Measurements from ENCODE around the gene PLA2G3. TPM values are rescaled to one million over a fixed set of nuclear protein-coding genes. Genes with fewer than 3 reads are reported as not detected.

PLA2G3 gene
- total RNA-seq, 1 experiment from 2014 or later: not detected

DNA sequence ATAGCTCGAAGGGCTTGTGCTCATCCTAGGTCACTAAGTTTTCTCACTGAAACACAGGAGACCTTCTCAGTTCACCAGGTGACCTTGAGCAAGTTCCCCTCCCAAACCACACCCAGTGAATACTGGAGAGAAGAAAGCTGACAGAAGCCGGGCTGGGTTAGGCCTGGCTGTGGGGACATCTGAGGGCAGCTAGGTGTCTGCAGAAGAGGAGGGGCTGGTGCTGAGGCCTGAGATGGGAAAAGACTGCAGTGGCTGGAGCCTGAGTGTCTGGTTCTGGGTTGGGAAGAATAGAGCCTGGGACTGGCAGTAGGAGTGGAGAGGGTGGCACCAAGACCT lies 18.1 kb downstream of the PLA2G3 start:
- DNase-seq (ENCODE audit: low read depth, low spot score) (no peak), ATAC-seq (no peak)
- TF ChIP-seq, protein P1, sequence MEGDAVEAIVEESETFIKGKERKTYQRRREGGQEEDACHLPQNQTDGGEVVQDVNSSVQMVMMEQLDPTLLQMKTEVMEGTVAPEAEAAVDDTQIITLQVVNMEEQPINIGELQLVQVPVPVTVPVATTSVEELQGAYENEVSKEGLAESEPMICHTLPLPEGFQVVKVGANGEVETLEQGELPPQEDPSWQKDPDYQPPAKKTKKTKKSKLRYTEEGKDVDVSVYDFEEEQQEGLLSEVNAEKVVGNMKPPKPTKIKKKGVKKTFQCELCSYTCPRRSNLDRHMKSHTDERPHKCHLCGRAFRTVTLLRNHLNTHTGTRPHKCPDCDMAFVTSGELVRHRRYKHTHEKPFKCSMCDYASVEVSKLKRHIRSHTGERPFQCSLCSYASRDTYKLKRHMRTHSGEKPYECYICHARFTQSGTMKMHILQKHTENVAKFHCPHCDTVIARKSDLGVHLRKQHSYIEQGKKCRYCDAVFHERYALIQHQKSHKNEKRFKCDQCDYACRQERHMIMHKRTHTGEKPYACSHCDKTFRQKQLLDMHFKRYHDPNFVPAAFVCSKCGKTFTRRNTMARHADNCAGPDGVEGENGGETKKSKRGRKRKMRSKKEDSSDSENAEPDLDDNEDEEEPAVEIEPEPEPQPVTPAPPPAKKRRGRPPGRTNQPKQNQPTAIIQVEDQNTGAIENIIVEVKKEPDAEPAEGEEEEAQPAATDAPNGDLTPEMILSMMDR (IDR thresholded peaks at IDR 0.05): no peak
- no peak for TF ChIP-seq SIN3A (IDR thresholded peaks at IDR 0.05; ENCODE audit: borderline replicate concordance, insufficient read depth, low read depth, low read length)
- TF ChIP-seq POLR2AphosphoS5 (IDR thresholded peaks at IDR 0.05; ENCODE audit: low read depth, low read length): no peak
- TF ChIP-seq, protein P2, sequence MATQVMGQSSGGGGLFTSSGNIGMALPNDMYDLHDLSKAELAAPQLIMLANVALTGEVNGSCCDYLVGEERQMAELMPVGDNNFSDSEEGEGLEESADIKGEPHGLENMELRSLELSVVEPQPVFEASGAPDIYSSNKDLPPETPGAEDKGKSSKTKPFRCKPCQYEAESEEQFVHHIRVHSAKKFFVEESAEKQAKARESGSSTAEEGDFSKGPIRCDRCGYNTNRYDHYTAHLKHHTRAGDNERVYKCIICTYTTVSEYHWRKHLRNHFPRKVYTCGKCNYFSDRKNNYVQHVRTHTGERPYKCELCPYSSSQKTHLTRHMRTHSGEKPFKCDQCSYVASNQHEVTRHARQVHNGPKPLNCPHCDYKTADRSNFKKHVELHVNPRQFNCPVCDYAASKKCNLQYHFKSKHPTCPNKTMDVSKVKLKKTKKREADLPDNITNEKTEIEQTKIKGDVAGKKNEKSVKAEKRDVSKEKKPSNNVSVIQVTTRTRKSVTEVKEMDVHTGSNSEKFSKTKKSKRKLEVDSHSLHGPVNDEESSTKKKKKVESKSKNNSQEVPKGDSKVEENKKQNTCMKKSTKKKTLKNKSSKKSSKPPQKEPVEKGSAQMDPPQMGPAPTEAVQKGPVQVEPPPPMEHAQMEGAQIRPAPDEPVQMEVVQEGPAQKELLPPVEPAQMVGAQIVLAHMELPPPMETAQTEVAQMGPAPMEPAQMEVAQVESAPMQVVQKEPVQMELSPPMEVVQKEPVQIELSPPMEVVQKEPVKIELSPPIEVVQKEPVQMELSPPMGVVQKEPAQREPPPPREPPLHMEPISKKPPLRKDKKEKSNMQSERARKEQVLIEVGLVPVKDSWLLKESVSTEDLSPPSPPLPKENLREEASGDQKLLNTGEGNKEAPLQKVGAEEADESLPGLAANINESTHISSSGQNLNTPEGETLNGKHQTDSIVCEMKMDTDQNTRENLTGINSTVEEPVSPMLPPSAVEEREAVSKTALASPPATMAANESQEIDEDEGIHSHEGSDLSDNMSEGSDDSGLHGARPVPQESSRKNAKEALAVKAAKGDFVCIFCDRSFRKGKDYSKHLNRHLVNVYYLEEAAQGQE (IDR thresholded peaks at IDR 0.05; ENCODE audit: insufficient read depth in 1 of 2, low read depth in 2 of 2, low read length in 1 of 2): no peak
- no peak for TF ChIP-seq TCF7L2 (IDR thresholded peaks at IDR 0.05; ENCODE audit: low read depth, low read length)
- in situ Hi-C loops (cut with HindIII; ENCODE audit: low pct_unique_long_range_greater_than_20kb, low sequenced_read_pairs) (no loop called here), intact Hi-C loops (cut with micrococcal nuclease; ENCODE audit: unreplicated experiment) (no loop called here)
- Histone ChIP-seq H3K4me3 (ENCODE audit: low read depth in 2 of 2, low read length in 2 of 2) (no peak overlapping the region), H3K27me3 (ENCODE audit: control insufficient read depth, insufficient read depth, low read length) (no peaks in the 10 kb centered on the region), H3K36me3 (ENCODE audit: control insufficient read depth, insufficient read depth, low read length) (no peaks in the 10 kb centered on the region), H3K9me3 (ENCODE audit: control insufficient read depth, insufficient read depth, low read depth, low read length) (no peaks in the 10 kb centered on the region), H3K27ac (ENCODE audit: low read length) (no peak overlapping the region), H3K4me1 (ENCODE audit: control insufficient read depth, insufficient read depth, low read length) (no peaks in the 10 kb centered on the region)
- ChIA-PET CTCF (no interaction called here), POLR2A (no interaction called here)
- BruUV-seq (replicated peaks): no TSS peak

DNA sequence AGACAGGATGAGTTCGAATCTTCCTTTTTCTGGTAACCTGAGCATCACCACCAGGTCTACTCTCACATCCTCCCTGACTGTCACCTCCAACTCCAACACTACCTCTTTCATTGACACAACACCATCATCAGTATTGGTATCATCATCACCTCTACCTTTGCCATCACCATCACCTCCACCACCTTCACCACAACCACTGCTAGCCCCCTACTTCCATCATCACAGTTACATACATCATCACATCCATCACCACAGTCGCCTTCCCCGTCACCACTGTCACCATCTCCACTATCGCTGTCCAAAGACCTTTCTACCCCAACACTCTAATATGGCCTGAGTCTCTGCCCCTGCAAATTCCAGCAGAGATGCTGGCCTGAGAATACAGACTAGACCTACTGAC lies 18.9 kb downstream of the PLA2G3 start:
- ATAC-seq (no peak), DNase-seq (ENCODE audit: low read depth, low spot score) (no peak)
- no peak overlapping the region for H3K4me3 ChIP-seq (ENCODE audit: low read depth in 2 of 2, low read length in 2 of 2)
- POLR2A ChIA-PET: no interaction called here
- in situ Hi-C loops (cut with HindIII; ENCODE audit: low pct_unique_long_range_greater_than_20kb, low sequenced_read_pairs): no loop called here
- intact Hi-C loops (cut with micrococcal nuclease; ENCODE audit: unreplicated experiment): no loop called here
- BruUV-seq (replicated peaks): no TSS peak
- H3K4me1 ChIP-seq (ENCODE audit: control insufficient read depth, insufficient read depth, low read length): no peaks in the 10 kb centered on the region
- H3K9me3 ChIP-seq (ENCODE audit: control insufficient read depth, insufficient read depth, low read depth, low read length): no peaks in the 10 kb centered on the region
- CTCF ChIA-PET: no interaction called here
- no peak overlapping the region for H3K27ac ChIP-seq (ENCODE audit: low read length)
- no peaks in the 10 kb centered on the region for H3K36me3 ChIP-seq (ENCODE audit: control insufficient read depth, insufficient read depth, low read length)
- TF ChIP-seq, protein P1 (IDR thresholded peaks at IDR 0.05): no peak
- TF ChIP-seq SIN3A (IDR thresholded peaks at IDR 0.05; ENCODE audit: borderline replicate concordance, insufficient read depth, low read depth, low read length) (no peak), POLR2AphosphoS5 (IDR thresholded peaks at IDR 0.05; ENCODE audit: low read depth, low read length) (no peak), TCF7L2 (IDR thresholded peaks at IDR 0.05; ENCODE audit: low read depth, low read length) (no peak)
- TF ChIP-seq, protein P2 (IDR thresholded peaks at IDR 0.05; ENCODE audit: insufficient read depth in 1 of 2, low read depth in 2 of 2, low read length in 1 of 2): no peak
- no peaks in the 10 kb centered on the region for H3K27me3 ChIP-seq (ENCODE audit: control insufficient read depth, insufficient read depth, low read length)

All from Panc1 (cell line).